Dedifferentiated amniotic fluid mesenchymal stem cell (primary cell): Measurements from ENCODE around the gene FAM161A.
"Not testable (repeated sequence)": the region's sequence is repeated elsewhere in the genome, so short reads cannot be mapped to it uniquely, and the experiment has no call there.

Experiments used
- DNase-seq: peaks from one replicate; pipeline ENCODE4 v3.0.0-alpha.2; 2016; ENCODE audit errors: extremely low spot score

The FAM161A gene

GRCh38 chr2:61853847-61854563 is at the start of gene FAM161A:
TSS of gene FAM161A (minus strand) at chr2:61854060. CDS start at chr2:61854041, 19 bp downstream.
- peak; percentile 62 for DNase-seq

GRCh38 chr2:61900281-61900680 is 46.4 kb upstream of the FAM161A start:
- no peak for DNase-seq

GRCh38 chr2:61898810-61899209 is 45.0 kb upstream of the FAM161A start:
- no peak for DNase-seq

GRCh38 chr2:61888267-61889055 is 34.6 kb upstream of the FAM161A start, which contains the start of gene CCT4:
TSS of gene CCT4 (minus strand) at chr2:61888656. CDS start at chr2:61888507, 149 bp downstream.
- DNase-seq: peak; percentile 67

GRCh38 chr2:61887717-61888266 is 33.9 kb upstream of the FAM161A start:
- DNase-seq: peak; percentile 56

GRCh38 chr2:61885896-61886603 is 32.2 kb upstream of the FAM161A start:
- no peak for DNase-seq

- DNase-seq: no peak
Measured at GRCh38 chr2:61882850-61883249, 29.0 kb upstream of the FAM161A start.

- DNase-seq: not testable (repeated sequence)
Measured at GRCh38 chr2:61879351-61879750, 25.5 kb upstream of the FAM161A start.

GRCh38 chr2:61878761-61879160 is 24.9 kb upstream of the FAM161A start:
- no peak for DNase-seq

- DNase-seq: no peak
Measured at GRCh38 chr2:61877571-61878245, 23.8 kb upstream of the FAM161A start.

GRCh38 chr2:61876400-61876799 is 22.5 kb upstream of the FAM161A start:
- DNase-seq: no peak

- DNase-seq: not testable (repeated sequence)
Measured at GRCh38 chr2:61866482-61867089, 12.7 kb upstream of the FAM161A start.

- no peak for DNase-seq
Measured at GRCh38 chr2:61862085-61862484, 8.2 kb upstream of the FAM161A start.

- DNase-seq: no peak
Measured at GRCh38 chr2:61857224-61857623, 3.4 kb upstream of the FAM161A start.

- DNase-seq: no peak
Measured at GRCh38 chr2:61855318-61855613, 1.4 kb upstream of the FAM161A start.

- DNase-seq: peak; percentile 96
Measured at GRCh38 chr2:61854564-61855317, 881 bp upstream of the FAM161A start.

GRCh38 chr2:61853086-61853846 is 594 bp downstream of the FAM161A start:
- peak; percentile 32 for DNase-seq

- DNase-seq: not testable (repeated sequence)
Measured at GRCh38 chr2:61851270-61851669, 2.6 kb downstream of the FAM161A start.

- DNase-seq: no peak
Measured at GRCh38 chr2:61845320-61845719, 8.5 kb downstream of the FAM161A start.

GRCh38 chr2:61841286-61841685 is 12.6 kb downstream of the FAM161A start:
- peak; percentile 52 for DNase-seq
